Left lung (tissue), 10 donors: Measurements from ENCODE around the gene GRIN1. TPM values are rescaled to one million over a fixed set of nuclear protein-coding genes. Genes with fewer than 3 reads are reported as not detected.
A peak's percentile ranks its signal among the peaks of the same experiment; 100 is the strongest.

Source experiments
- ATAC-seq: fragments of 200-7000 bp; cut with Tn5 transposase; one replicate; pipeline ENCODE4 v1.9.1; 2020; ENCODE audit warnings: moderate library complexity
- DNase-seq, 4 donors: peaks; one replicate each; pipeline ENCODE4 v3.0.0-alpha.2; 2013 to 2020
- H3K27ac ChIP-seq, 2 donors: fragments of 200-600 bp; sonication (generic) in 1 of 2; one replicate each; pipeline versions ENCODE4 v1.5.0 to v1.8.0; 2020 to 2021
- H3K27me3 ChIP-seq, 2 donors: fragments of 200-600 bp; sonication (generic) in 1 of 2; one replicate each; pipeline versions ENCODE4 v1.5.0 to v1.8.0; 2020 to 2021
- H3K36me3 ChIP-seq, 2 donors: fragments of 200-600 bp; sonication (generic) in 1 of 2; one replicate each; pipeline versions ENCODE4 v1.5.0 to v1.8.0; 2020 to 2021
- H3K4me1 ChIP-seq, 2 donors: fragments of 200-600 bp; one replicate each; pipeline ENCODE4 v1.8.0; 2021
- H3K4me3 ChIP-seq, 2 donors: fragments of 200-600 bp; sonication (generic) in 1 of 2; one replicate each; pipeline versions ENCODE4 v1.5.0 to v1.8.0; 2020 to 2021; ENCODE audit warnings: mild to moderate bottlenecking in 1 of 2
- H3K9me3 ChIP-seq, 2 donors: fragments of 200-600 bp; sonication (generic) in 1 of 2; one replicate each; pipeline versions ENCODE4 v1.5.0 to v1.8.0; 2020 to 2021
- CTCF ChIP-seq, 2 donors: fragments of 200-600 bp; sonication (generic) in 1 of 2; IDR thresholded peaks; one replicate each; pipeline versions ENCODE4 v1.5.0 to v1.8.0; 2021; ENCODE audit warnings: antibody characterized with exemption in 2 of 2
- intact Hi-C, 2 donors: fragments of 100-400 bp; cut with DNase I; formaldehyde crosslinking; loops; one replicate each; pipeline versions ENCODE4 v1.11.2 to v1.14.2; 2022
- polyA plus RNA-seq, 6 donors: library from polyadenylated mRNA; unstranded; fragments of 120-200 nt; gene quantifications; one replicate each; pipeline ENCODE4 v1.2.1, GENCODE V29; 2013; ENCODE audit not compliant: insufficient read length in 6 of 6
- total RNA-seq, 2 donors: library from RNA; stranded (reverse); fragmentation: NEBNext Ultra II Directional; extraction: Animal tissue kit (Norgen Biotek cat#: 25700); gene quantifications; one replicate each; pipeline ENCODE4 v1.2.1, GENCODE V29; 2021
- donor health status: DM: no; HTN: yes; CAD: no.
- donor health status: DM: no; HTN: no; CAD: no.

Gene GRIN1
- total and polyA plus RNA-seq, 8 donors = 0.15 to 0.55 (median 0.28) TPM

GRCh38 chr9:137166380-137167229 lies 27.7 kb downstream of the GRIN1 start:
- intact Hi-C loops = no loop called here
- Histone ChIP-seq H3K36me3 (no peaks in the 10 kb centered on the region), H3K27me3 (peaks cover 91 to 100% of the 10 kb centered on the region in 2 donors), H3K4me1 (peaks cover 14 to 41% of the 10 kb centered on the region in 2 donors), H3K27ac (no peak overlapping the region), H3K9me3 (no peaks in the 10 kb centered on the region), H3K4me3 (no peak overlapping the region)
- no peak for TF ChIP-seq CTCF (IDR thresholded peaks at IDR 0.05)
- no peak for DNase-seq
- ATAC-seq = no peak

GRCh38 chr9:137167277-137167746 lies 28.4 kb downstream of the GRIN1 start:
- H3K9me3 ChIP-seq = no peaks in the 10 kb centered on the region
- TF ChIP-seq CTCF (IDR thresholded peaks at IDR 0.05) = no peak
- DNase-seq (no peak), ATAC-seq (no peak)
- no peak overlapping the region for H3K4me3 ChIP-seq
- H3K36me3 ChIP-seq = no peaks in the 10 kb centered on the region
- H3K4me1 ChIP-seq = peaks cover 14 to 36% of the 10 kb centered on the region in 2 donors
- intact Hi-C loops = no loop called here
- H3K27ac ChIP-seq = no peak overlapping the region
- H3K27me3 ChIP-seq = peaks cover 84 to 100% of the 10 kb centered on the region in 2 donors

GRCh38 chr9:137167747-137168572 lies 29.0 kb downstream of the GRIN1 start:
- Histone ChIP-seq H3K9me3 (no peaks in the 10 kb centered on the region), H3K27me3 (peaks cover 78 to 100% of the 10 kb centered on the region in 2 donors), H3K4me1 (peaks cover 11 to 29% of the 10 kb centered on the region in 2 donors), H3K4me3 (no peak overlapping the region), H3K27ac (no peak overlapping the region), H3K36me3 (no peaks in the 10 kb centered on the region)
- ATAC-seq = peak; percentile 36
- no peak for TF ChIP-seq CTCF (IDR thresholded peaks at IDR 0.05)
- DNase-seq = peak in 1 of 4 donors; percentile 35
- intact Hi-C loops = no loop called here

- Histone ChIP-seq H3K4me3 (no peak overlapping the region), H3K9me3 (no peaks in the 10 kb centered on the region), H3K27ac (no peak overlapping the region), H3K36me3 (no peaks in the 10 kb centered on the region), H3K4me1 (peaks cover 8 to 23% of the 10 kb centered on the region in 2 donors), H3K27me3 (peaks cover 72 to 100% of the 10 kb centered on the region in 2 donors)
- DNase-seq = no peak
- intact Hi-C loops = no loop called here
- no peak for TF ChIP-seq CTCF (IDR thresholded peaks at IDR 0.05)
- ATAC-seq = peak; percentile 17
Measured at GRCh38 chr9:137168573-137168903, 29.6 kb downstream of the GRIN1 start.
